HG02981 (cell line): Measurements from ENCODE around the gene OR4K5.
"Not testable (repeated sequence)": the region's sequence is repeated elsewhere in the genome, so short reads cannot be mapped to it uniquely, and the experiment has no call there.

ENCODE experiments used
- ATAC-seq: cut with Tn5 transposase; IDR thresholded peaks from one replicate; pipeline ENCODE4 v1.9.1; 2021; ENCODE audit warnings: mild to moderate bottlenecking, moderate library complexity; ENCODE audit not compliant: unreplicated experiment

The OR4K5 gene, protein sequence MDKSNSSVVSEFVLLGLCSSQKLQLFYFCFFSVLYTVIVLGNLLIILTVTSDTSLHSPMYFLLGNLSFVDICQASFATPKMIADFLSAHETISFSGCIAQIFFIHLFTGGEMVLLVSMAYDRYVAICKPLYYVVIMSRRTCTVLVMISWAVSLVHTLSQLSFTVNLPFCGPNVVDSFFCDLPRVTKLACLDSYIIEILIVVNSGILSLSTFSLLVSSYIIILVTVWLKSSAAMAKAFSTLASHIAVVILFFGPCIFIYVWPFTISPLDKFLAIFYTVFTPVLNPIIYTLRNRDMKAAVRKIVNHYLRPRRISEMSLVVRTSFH

DNA sequence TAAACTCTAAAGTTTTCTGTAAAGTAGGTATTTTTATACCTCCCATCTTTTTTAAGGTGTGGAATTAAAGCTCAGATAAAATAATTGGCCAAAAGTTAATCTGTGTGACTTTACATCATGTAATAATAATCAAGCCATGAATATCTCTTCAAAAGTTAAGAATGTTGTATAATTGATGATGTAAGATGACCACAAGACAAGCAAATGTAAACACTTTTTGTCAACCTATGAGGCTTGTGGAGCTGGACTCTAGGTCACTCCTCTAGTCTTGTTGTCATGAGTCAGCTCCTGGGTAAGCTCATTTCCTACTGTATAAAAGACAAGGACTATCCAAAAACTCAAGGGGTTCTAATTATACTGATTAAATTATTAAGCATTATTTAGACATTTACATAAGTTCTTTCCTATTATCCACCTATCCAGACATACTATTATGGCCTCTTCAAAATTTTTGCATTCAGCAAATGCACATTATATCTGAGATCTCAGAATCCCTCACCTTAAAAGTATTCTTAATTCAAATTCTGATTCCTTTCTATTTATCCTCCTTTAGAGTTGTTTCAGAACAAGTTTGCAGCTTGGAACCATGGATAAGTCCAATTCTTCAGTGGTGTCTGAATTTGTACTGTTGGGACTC is at the start of gene OR4K5:
OR4K5 (plus strand) TSS at position 587 of the 637 bp plus-strand sequence; CDS start at position 587, 0 bp downstream.
- ATAC-seq = no peak

DNA sequence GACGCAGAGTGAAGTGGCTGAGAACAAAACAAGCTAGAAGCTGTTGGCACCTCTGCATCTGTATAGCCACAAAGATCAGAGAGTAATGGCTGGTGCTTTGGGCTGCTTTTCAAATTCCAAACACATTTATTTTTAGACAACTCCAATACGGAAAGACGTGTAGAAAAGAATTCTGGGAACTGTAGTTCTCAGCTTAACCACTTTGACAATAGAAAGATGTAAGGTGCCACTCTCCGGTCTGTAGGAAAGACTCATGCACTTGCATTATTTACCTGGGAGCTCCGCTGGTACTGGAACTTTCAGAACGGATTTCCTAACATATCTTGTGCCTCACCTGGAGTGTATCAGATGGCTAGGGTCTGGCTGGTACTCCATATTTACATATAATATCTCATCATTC is 47.2 kb upstream of the OR4K5 start:
- no peak for ATAC-seq

DNA sequence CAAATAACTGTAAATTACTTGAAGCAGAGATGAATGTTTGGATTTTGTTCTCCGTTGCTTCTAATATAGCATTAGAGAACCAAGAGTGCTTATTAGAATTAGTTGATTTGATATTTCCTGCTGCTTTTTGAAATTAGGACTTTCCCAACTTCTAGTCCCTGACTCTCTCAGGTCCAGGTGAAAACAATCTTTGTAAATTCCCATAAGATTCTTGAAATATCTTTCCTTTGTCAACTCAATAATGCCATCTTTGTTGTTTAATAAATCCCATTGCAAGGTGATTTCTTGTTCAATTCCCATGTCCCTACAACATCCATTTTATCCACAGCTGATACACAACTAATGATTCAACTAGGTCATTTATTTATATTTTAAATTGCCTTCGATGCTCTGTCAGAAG is 45.6 kb upstream of the OR4K5 start, which contains the start of gene OR4K2:
OR4K2 (plus strand) TSS at position 301 of the 400 bp plus-strand sequence. CDS start 1,126 bp downstream, outside the sequence.
- no peak for ATAC-seq

DNA sequence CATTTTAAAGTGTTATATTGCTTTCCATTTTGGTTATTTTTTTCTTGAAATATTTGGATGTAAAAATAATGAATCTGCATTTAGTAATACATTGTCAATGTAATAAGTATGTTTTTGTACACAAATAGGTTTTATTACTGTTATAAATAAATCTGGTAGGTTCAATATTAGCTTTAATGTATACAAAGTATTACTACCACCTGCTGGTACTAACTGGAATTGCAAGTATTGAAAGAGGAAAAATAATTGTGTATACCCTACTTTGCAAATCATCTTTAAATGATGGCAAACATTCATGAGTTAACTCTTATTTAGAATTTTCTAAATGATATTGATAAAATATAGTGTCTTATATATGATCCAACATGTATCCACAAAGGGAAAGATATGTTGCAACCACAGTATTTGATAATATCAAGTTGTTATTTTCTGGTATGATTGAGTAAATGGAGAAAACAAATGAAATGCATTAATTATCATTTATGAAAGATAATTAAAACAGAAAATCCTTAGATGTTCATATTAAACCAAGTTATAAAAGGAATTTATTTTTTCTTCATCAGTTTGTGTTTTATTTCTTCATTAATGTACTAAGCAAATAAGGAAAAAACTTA is 42.3 kb upstream of the OR4K5 start:
- ATAC-seq = no peak

DNA sequence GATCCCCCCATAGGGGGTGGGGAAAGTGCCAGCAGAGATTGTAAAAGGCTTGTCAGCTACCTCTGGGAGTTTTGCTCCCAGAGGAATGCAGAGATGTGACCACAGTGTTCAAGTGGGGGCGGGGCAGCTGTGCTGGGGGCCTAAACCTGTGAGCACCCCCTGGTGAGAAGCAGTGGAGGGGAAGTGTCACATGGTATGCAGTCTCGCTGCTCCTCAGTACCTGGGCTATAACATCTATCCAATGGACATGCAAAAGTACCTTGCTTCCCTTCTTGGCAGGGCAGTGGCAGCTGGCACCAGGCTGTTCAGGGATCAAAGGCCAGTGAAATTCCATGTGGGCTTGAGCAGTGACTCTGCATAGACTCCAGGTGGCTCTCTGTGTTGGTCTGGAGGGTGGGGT is 25.1 kb upstream of the OR4K5 start:
- no peak for ATAC-seq

DNA sequence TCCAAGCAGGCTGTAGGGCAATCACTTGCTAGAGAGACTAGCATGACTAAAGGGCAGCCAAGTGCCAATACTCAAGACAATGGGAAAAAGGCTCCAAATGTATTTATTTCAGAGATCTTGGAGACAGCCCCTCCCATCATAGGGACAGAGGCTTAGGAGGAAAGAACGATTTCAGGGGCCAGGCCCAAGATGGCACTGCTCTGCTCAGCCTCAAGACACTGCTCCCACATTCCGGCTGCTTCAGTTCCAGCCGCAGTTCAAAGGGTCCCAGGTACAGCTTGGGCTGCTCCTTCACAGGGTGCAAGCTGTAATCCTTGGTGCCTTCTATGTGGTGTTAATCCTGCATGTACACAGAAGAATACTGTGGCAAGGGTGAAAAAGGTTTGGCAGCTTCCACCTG is 19.4 kb upstream of the OR4K5 start:
- no peak for ATAC-seq

DNA sequence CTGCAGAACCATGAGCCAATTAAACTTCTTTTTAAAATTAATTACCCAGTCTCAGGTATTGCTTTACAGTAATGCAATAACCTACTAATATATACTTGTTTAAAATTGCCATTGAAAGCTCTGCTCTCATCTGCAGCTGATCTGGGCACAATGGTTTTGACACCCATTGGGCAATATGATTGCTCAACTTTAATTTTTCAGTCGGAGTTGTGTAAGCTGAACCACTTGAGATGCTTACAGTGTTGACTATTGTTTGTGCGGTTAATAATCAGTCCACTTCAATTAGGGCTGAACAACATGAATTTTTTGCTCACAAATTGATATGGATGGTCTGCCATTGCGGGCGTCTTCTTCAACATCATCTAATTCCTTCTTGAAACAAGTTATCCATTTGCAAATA is 18.0 kb upstream of the OR4K5 start:
- ATAC-seq = no peak

DNA sequence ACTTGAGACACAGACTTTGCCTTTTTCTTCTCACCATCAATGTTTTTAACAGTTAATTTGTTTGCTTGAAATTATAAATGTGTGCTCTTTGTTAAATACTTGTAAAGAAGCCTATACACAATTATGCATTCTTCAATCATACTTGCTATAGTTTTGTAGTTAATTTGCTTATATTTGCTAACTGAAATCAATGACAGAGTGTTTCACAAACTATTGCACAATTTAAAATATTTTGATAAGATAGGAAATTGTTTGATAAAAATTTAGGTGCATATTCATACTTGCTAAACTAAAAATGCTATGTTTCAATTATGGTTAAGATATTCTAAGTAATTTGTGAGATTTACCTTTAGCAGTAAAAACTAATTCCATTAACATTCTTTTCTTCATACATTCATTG is 13.7 kb upstream of the OR4K5 start:
- ATAC-seq = no peak

DNA sequence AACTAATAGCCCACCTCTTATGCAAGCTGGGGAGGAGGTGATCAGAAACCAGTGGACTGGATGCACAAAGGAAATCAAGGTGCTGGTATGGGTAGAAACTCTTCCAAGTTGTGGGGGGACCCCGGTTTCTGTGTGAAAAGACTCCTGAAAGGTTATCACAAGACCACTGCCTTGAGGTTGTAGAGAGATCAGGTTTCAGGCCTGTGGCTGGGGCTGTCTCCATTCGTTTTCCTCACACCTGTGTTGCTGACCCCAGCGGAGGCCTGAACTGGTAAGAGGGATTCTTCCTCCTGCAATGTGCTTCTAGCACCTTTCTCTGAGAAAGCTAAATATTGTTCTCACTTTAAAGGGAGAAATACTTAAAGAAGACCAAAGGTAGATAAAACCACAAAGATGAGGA is 9.3 kb upstream of the OR4K5 start:
- no peak for ATAC-seq

DNA sequence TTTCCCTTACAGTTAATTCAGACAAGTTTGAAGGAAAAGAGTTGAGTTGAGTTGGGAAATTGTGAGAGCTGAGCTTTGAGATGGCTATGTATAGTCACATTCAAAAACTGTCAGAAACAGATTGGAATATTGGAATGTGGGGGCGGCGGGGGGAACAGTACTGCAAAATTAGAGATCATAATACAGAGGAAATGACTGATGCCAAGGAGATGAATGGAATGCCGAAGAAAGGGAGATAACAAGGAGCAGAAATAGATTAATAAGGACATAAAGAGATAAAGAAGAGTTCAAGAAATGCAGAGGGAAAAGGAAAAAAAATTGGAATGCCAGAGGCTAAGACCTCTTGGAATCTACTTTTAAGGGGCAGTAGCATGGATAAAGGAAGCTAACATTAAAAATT is 3.2 kb upstream of the OR4K5 start:
- ATAC-seq = no peak

DNA sequence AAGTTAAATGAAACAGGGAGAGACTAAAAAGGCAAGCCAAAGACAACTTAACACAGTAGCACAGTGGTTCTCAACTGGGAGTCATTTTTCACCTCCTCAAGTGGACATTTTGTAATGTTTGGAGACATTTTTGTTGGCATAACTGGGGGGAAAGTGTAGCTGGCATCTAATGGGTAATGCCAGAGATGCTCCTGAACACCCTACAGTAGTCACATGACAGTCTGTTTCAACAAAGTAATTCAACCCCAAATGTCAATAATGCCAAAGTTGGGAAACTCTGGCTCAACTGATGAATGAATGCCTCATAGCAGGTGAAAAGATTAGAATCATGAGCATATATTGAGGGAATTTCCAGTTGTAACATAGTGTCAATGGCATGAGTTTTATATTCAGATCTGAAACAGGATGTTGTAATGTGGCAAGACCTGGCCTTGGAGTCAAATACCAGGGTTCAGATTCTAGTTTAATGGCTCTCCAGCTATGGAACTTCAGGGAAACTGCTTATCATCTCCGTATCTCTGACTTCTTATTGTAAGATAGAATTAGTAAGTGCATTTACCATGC is 2.4 kb upstream of the OR4K5 start:
- ATAC-seq = no peak

DNA sequence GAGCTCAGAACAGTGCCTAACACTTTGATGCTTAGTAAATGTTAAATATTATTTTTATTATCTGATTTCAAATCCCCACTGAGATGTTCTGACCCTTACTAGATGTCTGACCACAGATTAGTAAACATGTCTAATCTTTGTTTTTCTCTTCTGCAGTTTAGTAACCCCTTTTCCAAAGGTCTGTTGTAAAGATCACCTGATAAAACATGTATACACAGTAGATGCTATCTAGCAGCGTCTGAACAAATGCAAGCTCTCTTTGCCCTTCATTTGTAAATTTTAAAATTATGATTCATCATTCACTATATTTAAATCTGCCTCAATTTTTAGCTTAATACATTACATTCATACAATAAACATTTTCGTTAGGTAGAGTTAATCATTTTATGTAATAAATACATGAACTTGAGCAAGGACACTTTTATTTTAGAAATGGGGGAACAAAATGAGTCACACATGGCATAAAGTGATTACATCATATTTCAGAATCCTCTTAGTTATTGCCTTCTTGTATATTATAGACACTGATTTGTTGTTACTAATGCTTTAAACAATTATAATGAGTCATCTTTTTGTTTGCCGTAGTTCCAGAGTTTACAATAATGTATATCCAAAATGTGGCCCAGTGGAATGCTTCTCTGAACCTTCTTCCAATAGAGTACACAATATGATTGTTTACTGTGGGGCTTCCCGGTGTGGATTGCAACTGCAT is 1.7 kb upstream of the OR4K5 start:
- ATAC-seq = no peak

DNA sequence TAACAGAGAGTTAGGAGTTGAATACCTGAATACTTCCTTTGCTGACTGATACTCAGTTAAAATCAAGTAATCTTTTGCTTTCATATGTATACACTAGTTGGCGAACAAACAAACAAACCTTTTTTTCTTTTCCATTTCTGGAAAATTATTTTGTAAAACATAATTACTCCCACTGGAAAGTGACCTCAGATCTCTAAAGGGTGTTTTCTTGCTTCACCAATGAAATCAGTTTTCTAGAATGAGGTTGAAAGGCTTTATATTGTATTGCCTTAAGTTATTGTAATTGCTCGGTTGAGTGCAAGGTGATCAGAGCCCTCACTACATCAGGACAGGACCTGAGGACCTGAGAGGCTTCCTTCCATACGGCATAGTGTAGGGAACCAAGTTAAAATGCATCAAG is 10.2 kb downstream of the OR4K5 start, which contains the start of gene OR4K1:
OR4K1 (plus strand) TSS at position 301 of the 400 bp plus-strand sequence. CDS start 4,750 bp downstream, outside the sequence.
- ATAC-seq = no peak

DNA sequence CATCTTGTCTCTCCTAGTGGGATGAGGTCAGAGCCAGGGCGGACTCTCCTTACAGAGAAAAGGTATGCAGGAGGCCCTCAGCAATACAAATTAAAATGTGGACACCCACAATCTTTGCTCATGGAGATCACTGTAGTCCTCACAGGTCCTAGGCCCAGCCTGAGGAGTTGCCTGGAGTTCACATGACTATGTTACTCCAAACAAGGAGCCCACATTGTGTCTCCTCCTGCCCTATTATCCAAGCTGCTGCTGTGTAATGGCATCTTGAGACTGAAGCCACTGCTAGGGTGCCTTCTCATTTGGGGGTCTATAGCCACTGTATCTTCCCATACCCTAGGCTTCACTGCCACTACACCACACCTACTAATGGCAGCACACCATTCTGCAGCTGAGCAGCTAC is 21.3 kb downstream of the OR4K5 start:
- ATAC-seq = no peak

DNA sequence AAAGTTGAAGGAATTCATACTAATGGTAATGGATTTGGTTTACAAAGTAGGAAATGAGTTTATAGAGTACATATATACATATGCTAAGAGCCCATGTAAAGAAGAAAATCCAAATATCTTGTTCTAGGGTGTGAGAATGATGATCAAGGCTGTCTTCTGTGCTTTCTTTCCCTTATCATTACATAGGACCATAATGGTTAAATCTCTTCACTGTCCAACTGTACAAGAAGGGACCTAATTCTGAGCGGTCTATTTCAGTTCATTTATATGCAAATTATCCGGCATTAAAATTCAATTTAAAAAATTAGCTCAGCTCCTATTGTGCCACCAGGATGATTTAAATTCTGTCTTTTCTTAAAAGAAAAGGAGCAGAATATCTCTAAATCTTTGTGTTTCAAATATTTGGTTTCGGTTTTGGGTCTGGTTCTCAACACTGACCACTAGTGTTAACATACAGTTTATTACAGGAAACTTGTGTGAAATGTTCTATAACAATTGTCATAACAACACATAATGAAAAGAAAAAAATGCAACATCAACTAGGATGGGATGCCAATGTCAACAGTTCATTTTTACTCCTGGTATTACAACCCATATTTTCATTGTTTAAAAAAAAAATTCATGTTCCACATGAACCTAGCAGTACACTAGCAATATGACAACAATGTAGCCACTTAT is 27.1 kb downstream of the OR4K5 start:
- ATAC-seq = no peak

DNA sequence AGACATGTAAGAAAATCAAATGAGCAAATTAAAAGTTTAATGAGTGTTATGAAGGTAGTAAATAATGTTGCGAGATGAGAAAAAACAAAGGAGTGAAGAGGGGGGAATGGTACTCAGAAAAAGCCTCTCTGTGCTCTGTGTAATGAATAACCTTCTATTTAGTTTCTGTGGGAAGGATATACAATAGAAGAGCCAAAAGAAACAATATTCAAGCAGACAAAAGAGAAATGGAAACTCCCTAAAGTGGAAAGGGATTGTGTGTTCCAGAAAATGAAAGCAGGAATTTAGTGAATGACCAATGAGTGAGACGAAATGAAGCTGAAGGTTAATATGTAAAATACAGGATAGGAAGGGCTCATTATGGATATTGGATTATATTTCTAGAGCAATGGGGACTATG is 28.8 kb downstream of the OR4K5 start:
- no peak for ATAC-seq

DNA sequence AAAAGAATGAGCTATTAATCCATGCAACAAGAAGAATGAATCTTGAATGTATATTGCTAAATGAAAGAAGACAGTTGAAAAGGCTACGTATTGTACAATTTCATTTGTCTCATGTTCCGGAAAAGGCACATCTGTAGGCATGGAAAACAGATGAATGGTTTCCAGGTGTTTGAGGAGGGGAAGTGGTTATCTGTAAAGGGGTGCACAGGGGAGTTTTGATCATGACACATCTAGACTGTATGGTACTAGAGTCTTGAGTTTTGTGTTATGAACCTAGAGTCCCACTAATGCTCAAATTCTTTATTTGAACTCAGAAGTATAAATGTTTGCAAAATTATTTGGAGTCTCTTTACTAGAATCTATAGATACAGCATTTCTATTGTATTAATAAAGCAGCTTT is 49.3 kb downstream of the OR4K5 start:
- ATAC-seq = not testable (repeated sequence)
